GM21390 (cell line): Measurements from ENCODE around the gene ABLIM3.
"Not testable (repeated sequence)": the region's sequence is repeated elsewhere in the genome, so short reads cannot be mapped to it uniquely, and the experiment has no call there.

Source experiments
- ATAC-seq: cut with Tn5 transposase; IDR thresholded peaks from one replicate; pipeline ENCODE4 v1.9.1; 2021; ENCODE audit not compliant: unreplicated experiment

ABLIM3 gene

GRCh38 chr5:149251546-149251945, 110.3 kb downstream of the ABLIM3 start:
- ATAC-seq: no peak

- no peak for ATAC-seq
Measured at GRCh38 chr5:149254506-149254905, 113.2 kb downstream of the ABLIM3 start.

- ATAC-seq: no peak
Measured at GRCh38 chr5:149256451-149256850, 115.2 kb downstream of the ABLIM3 start.

GRCh38 chr5:149257131-149257530, 115.8 kb downstream of the ABLIM3 start:
- ATAC-seq: no peak

GRCh38 chr5:149257889-149258705, 116.8 kb downstream of the ABLIM3 start:
- ATAC-seq: no peak

- no peak for ATAC-seq
Measured at GRCh38 chr5:149260761-149261160, 119.5 kb downstream of the ABLIM3 start.

- no peak for ATAC-seq
Measured at GRCh38 chr5:149261246-149261645, 120.0 kb downstream of the ABLIM3 start.

GRCh38 chr5:149262315-149262714, 121.0 kb downstream of the ABLIM3 start:
- no peak for ATAC-seq

- peak; percentile 75 for ATAC-seq
Measured at GRCh38 chr5:149264439-149265067, 123.3 kb downstream of the ABLIM3 start.

- no peak for ATAC-seq
Measured at GRCh38 chr5:149265068-149265465, 123.8 kb downstream of the ABLIM3 start.

- ATAC-seq: no peak
Measured at GRCh38 chr5:149265597-149265996, 124.3 kb downstream of the ABLIM3 start.

- ATAC-seq: no peak
Measured at GRCh38 chr5:149267241-149267973, 126.1 kb downstream of the ABLIM3 start.

- no peak for ATAC-seq
Measured at GRCh38 chr5:149268928-149269557, 127.8 kb downstream of the ABLIM3 start.

- ATAC-seq: no peak
Measured at GRCh38 chr5:149271195-149271715, 130.0 kb downstream of the ABLIM3 start.

- no peak for ATAC-seq
Measured at GRCh38 chr5:149271716-149272563, 130.6 kb downstream of the ABLIM3 start, which contains the start of gene AFAP1L1. AFAP1L1 (plus strand) TSS chr5:149271859; CDS start chr5:149271969, 110 bp downstream.

- ATAC-seq: not testable (repeated sequence)
Measured at GRCh38 chr5:149272781-149273180, 131.5 kb downstream of the ABLIM3 start.

- no peak for ATAC-seq
Measured at GRCh38 chr5:149273237-149273636, 131.9 kb downstream of the ABLIM3 start.

- no peak for ATAC-seq
Measured at GRCh38 chr5:149273950-149274349, 132.7 kb downstream of the ABLIM3 start.

GRCh38 chr5:149274939-149275338, 133.6 kb downstream of the ABLIM3 start:
- no peak for ATAC-seq

- ATAC-seq: no peak
Measured at GRCh38 chr5:149277801-149278200, 136.5 kb downstream of the ABLIM3 start.
